IMR-90 (cell line): Measurements from ENCODE around the gene CNNM1. TPM values are rescaled to one million over a fixed set of nuclear protein-coding genes. Genes with fewer than 3 reads are reported as not detected.

Source experiments
- ATAC-seq: fragments of 200-7000 bp; cut with Tn5 transposase; 2 replicates; pipeline ENCODE4 v1.9.1; 2020; ENCODE audit warnings: low read depth, mild to moderate bottlenecking, moderate library complexity
- BruUV-seq: library from RNA; stranded (reverse); fragments of 400-500 nt; replicated peaks from 2 replicates; lab custom pipeline; 2021; lab: Mats Ljungman, UMichigan
- CTCF ChIA-PET: fragments of 300-600 bp; formaldehyde crosslinking; extraction: SDS; loops from one replicate; lab custom pipeline; 2021; ENCODE audit warnings: antibody characterized with exemption; lab: Yijun Ruan, JAX
- POLR2A ChIA-PET: fragments of 300-600 bp; sonication (Branson Sonifier 250); formaldehyde crosslinking; loops from one replicate; lab custom pipeline; 2022; ENCODE audit warnings: antibody characterized with exemption; ENCODE audit not compliant: unreplicated experiment; lab: Charles Lee
- DNase-seq: peaks from one replicate; pipeline ENCODE4 v3.0.0; 2013
- H2AFZ ChIP-seq: replicated peaks from 2 replicates; pipeline ENCODE3; 2013; ENCODE audit warnings: low read length, mild to moderate bottlenecking; ENCODE audit not compliant: poor library complexity
- H2AK5ac ChIP-seq: 2 replicates; pipeline ENCODE4 v1.6.1; 2013; ENCODE audit warnings: low read depth, low read length, inconsistent platforms
- H2AK9ac ChIP-seq: replicated peaks from 2 replicates; pipeline ENCODE3; 2013; ENCODE audit warnings: mild to moderate bottlenecking, low read depth, low read length, moderate library complexity; ENCODE audit not compliant: poor library complexity
- H2BK120ac ChIP-seq: 2 replicates; pipeline ENCODE4 v1.6.1; 2013; ENCODE audit warnings: low read depth, low read length, inconsistent platforms
- H2BK15ac ChIP-seq: 3 replicates; pipeline ENCODE4 v1.6.1; 2013; ENCODE audit warnings: low read depth, low read length, inconsistent platforms
- H2BK20ac ChIP-seq: 2 replicates; pipeline ENCODE4 v1.6.1; 2013; ENCODE audit warnings: low read depth, mild to moderate bottlenecking, inconsistent platforms, low read length, moderate library complexity
- H2BK5ac ChIP-seq: 2 replicates; pipeline ENCODE4 v1.6.1; 2013; ENCODE audit warnings: mild to moderate bottlenecking, low read depth, low read length, inconsistent platforms; ENCODE audit not compliant: poor library complexity, severe bottlenecking
- H3K14ac ChIP-seq: replicated peaks from 2 replicates; pipeline ENCODE4 v1.6.1; 2013; ENCODE audit warnings: low read depth, low read length, inconsistent platforms
- H3K18ac ChIP-seq: 2 replicates; pipeline ENCODE4 v1.6.1; 2013; ENCODE audit warnings: low read depth, low read length, control low read depth
- H3K23ac ChIP-seq: 2 replicates; pipeline ENCODE4 v1.6.1; 2013; ENCODE audit warnings: low read depth, low read length, inconsistent platforms
- H3K27ac ChIP-seq: 2 replicates; pipeline ENCODE4 v1.5.1; 2013; ENCODE audit warnings: mild to moderate bottlenecking, control low read depth, low read length; ENCODE audit not compliant: insufficient read depth
- H3K27me3 ChIP-seq: 2 replicates; pipeline ENCODE4 v1.6.1; 2013; ENCODE audit warnings: low read length; ENCODE audit not compliant: control insufficient read depth, insufficient read depth
- H3K36me3 ChIP-seq: 2 replicates; pipeline ENCODE4 v1.6.1; 2013; ENCODE audit warnings: low read length, mixed read lengths; ENCODE audit not compliant: control insufficient read depth, insufficient read depth
- H3K4ac ChIP-seq: 2 replicates; pipeline ENCODE4 v1.6.1; 2013; ENCODE audit warnings: low read depth, low read length, inconsistent platforms
- H3K4me1 ChIP-seq: 2 replicates; pipeline ENCODE4 v1.6.1; 2013; ENCODE audit warnings: low read length, mixed read lengths; ENCODE audit not compliant: control insufficient read depth, insufficient read depth
- H3K4me2 ChIP-seq: 2 replicates; pipeline ENCODE4 v1.6.1; 2013; ENCODE audit warnings: low read depth, mild to moderate bottlenecking, control low read depth, low read length, moderate library complexity
- H3K4me3 ChIP-seq: 2 replicates; pipeline ENCODE4 v1.5.1; 2013; ENCODE audit warnings: low read depth, mild to moderate bottlenecking, control low read depth, low read length, moderate library complexity; ENCODE audit not compliant: insufficient read depth
- H3K56ac ChIP-seq: 2 replicates; pipeline ENCODE4 v1.6.1; 2013; ENCODE audit warnings: low read length, inconsistent platforms; ENCODE audit not compliant: insufficient read depth; ENCODE audit errors: extremely low read depth
- H3K79me1 ChIP-seq, 2 experiments: 2 replicates each; pipeline ENCODE4 v1.6.1; 2013; ENCODE audit warnings: low read length in 2 of 2, inconsistent platforms in 1 of 2, low read depth in 1 of 2
- H3K9ac ChIP-seq: 2 replicates; pipeline ENCODE4 v1.6.1; 2013; ENCODE audit warnings: low read depth, low read length, control low read depth
- H3K9me1 ChIP-seq: 2 replicates; pipeline ENCODE4 v1.6.1; 2013; ENCODE audit warnings: low read length, inconsistent platforms; ENCODE audit not compliant: insufficient read depth
- H3K9me3 ChIP-seq: 2 replicates; pipeline ENCODE4 v1.6.1; 2013; ENCODE audit warnings: low read length; ENCODE audit not compliant: control insufficient read depth, insufficient read depth
- H4K20me1 ChIP-seq: 2 replicates; pipeline ENCODE4 v1.6.1; 2013; ENCODE audit warnings: low read length, inconsistent platforms; ENCODE audit not compliant: insufficient read depth
- H4K5ac ChIP-seq: 2 replicates; pipeline ENCODE4 v1.6.1; 2013; ENCODE audit warnings: mild to moderate bottlenecking, low read depth, low read length, control low read depth
- H4K8ac ChIP-seq, 2 experiments: 2 replicates each; pipeline ENCODE4 v1.6.1; 2013; ENCODE audit warnings: low read depth in 2 of 2, low read length in 2 of 2, control low read depth in 1 of 2, inconsistent platforms in 1 of 2
- H4K91ac ChIP-seq: 2 replicates; pipeline ENCODE4 v1.6.1; 2013; ENCODE audit warnings: low read depth, low read length, inconsistent platforms; ENCODE audit not compliant: insufficient read depth
- BHLHE40 ChIP-seq: fragments of 150-350 bp; IDR thresholded peaks from 2 replicates; pipeline ENCODE4 v1.6.1; 2016; ENCODE audit warnings: mild to moderate bottlenecking, low read depth, low read length
- CEBPB ChIP-seq: IDR thresholded peaks from 2 replicates; pipeline ENCODE4 v1.6.1; 2012; ENCODE audit warnings: low read depth, low read length, improper control_type of control experiment
- CHD1 ChIP-seq: IDR thresholded peaks from 2 replicates; pipeline ENCODE4 v1.6.1; 2012; ENCODE audit warnings: low read depth, low read length, improper control_type of control experiment
- CTCF ChIP-seq: conservative IDR thresholded peaks from 2 replicates; pipeline ENCODE4 v1.5.1; 2012; ENCODE audit warnings: mild to moderate bottlenecking, low read depth, low read length, improper control_type of control experiment
- FOS ChIP-seq: fragments of 150-350 bp; IDR thresholded peaks from 2 replicates; pipeline ENCODE4 v1.6.1; 2016; ENCODE audit warnings: low read depth, low read length
- MAFK ChIP-seq: IDR thresholded peaks from 2 replicates; pipeline ENCODE4 v1.6.1; 2012; ENCODE audit warnings: low read depth, low read length, improper control_type of control experiment
- MAZ ChIP-seq: IDR thresholded peaks from 2 replicates; pipeline ENCODE4 v1.6.1; 2012; ENCODE audit warnings: low read depth, mild to moderate bottlenecking, low read length, improper control_type of control experiment, moderate library complexity, borderline replicate concordance
- MXI1 ChIP-seq: IDR thresholded peaks from 2 replicates; pipeline ENCODE4 v1.6.1; 2012; ENCODE audit warnings: low read depth, mild to moderate bottlenecking, low read length, moderate library complexity, borderline replicate concordance
- NFE2L2 ChIP-seq: fragments of 150-350 bp; IDR thresholded peaks from 2 replicates; pipeline ENCODE4 v1.6.1; 2016; ENCODE audit warnings: low read depth, mild to moderate bottlenecking, low read length
- POLR2A ChIP-seq: IDR thresholded peaks from 2 replicates; pipeline ENCODE4 v1.6.1; 2012; ENCODE audit warnings: mild to moderate bottlenecking, low read depth, low read length
- RAD21 ChIP-seq: IDR thresholded peaks from 2 replicates; pipeline ENCODE4 v1.6.1; 2012; ENCODE audit warnings: low read length, improper control_type of control experiment
- RCOR1 ChIP-seq: IDR thresholded peaks from 2 replicates; pipeline ENCODE4 v1.6.1; 2012; ENCODE audit warnings: mild to moderate bottlenecking, low read length, improper control_type of control experiment; ENCODE audit not compliant: insufficient replicate concordance
- RFX5 ChIP-seq: IDR thresholded peaks from 2 replicates; pipeline ENCODE4 v1.8.0; 2012; ENCODE audit warnings: low read depth, mild to moderate bottlenecking, low read length, moderate library complexity
- SMC3 ChIP-seq: fragments of 150-350 bp; IDR thresholded peaks from 2 replicates; pipeline ENCODE4 v1.6.1; 2016; ENCODE audit warnings: low read depth, mild to moderate bottlenecking, antibody characterized with exemption, low read length, moderate library complexity
- WGBS, 2 experiments: methylation state at CpG; one replicate each; pipeline versions ENCODE4 v1.1.5 to v1.1.7; 2013; ENCODE audit warnings: missing lambda C conversion rate in 2 of 2; ENCODE audit not compliant: insufficient read length in 1 of 2; ENCODE audit errors: extremely low coverage in 2 of 2; 5-methylcytosine and 5-hydroxymethylcytosine counted together
- dilution Hi-C: fragments of 300-500 bp; cut with HindIII; formaldehyde crosslinking; loops from one replicate; pipeline ENCODE4 v1.14.3; 2018; ENCODE audit warnings: low sequenced_read_pairs; ENCODE audit not compliant: unreplicated experiment
- in situ Hi-C: fragments of 300-500 bp; cut with MboI; formaldehyde crosslinking; loops from 3 replicates; pipeline ENCODE4 v1.14.3; 2019; ENCODE audit warnings: low sequenced_read_pairs, inconsistent platforms, mixed read lengths
- intact Hi-C: fragments of 100-400 bp; cut with micrococcal nuclease; formaldehyde crosslinking; loops from 2 replicates; pipeline ENCODE4 v1.10.0; 2022
- polyA plus RNA-seq, 3 experiments: library from polyadenylated mRNA; depleted of rRNA; stranded (reverse); fragments of >200 nt; gene quantifications; 2 replicates each; pipeline ENCODE4 v1.2.3, GENCODE V29; 2012; ENCODE audit warnings: low replicate concordance in 1 of 3
- total RNA-seq: library from RNA; depleted of rRNA; stranded (reverse); fragments of >200 nt; gene quantifications from 2 replicates; pipeline ENCODE4 v1.2.3, GENCODE V29; 2012
- TF ChIP-seq, protein P1 (sequence below): fragments of 150-350 bp; IDR thresholded peaks from 2 replicates; pipeline ENCODE4 v1.6.1; 2017; ENCODE audit warnings: mild to moderate bottlenecking, antibody characterized with exemption, low read length, low read depth
- TF ChIP-seq, protein P2 (sequence below): fragments of 150-350 bp; IDR thresholded peaks from 2 replicates; pipeline ENCODE4 v1.6.1; 2016; ENCODE audit warnings: low read depth, mild to moderate bottlenecking, low read length, moderate library complexity, borderline replicate concordance

CNNM1 gene
- total and polyA plus RNA-seq, 2 of the 4 experiments (the other 2 are of a cell fraction): 0.18 to 0.39 TPM

DNA sequence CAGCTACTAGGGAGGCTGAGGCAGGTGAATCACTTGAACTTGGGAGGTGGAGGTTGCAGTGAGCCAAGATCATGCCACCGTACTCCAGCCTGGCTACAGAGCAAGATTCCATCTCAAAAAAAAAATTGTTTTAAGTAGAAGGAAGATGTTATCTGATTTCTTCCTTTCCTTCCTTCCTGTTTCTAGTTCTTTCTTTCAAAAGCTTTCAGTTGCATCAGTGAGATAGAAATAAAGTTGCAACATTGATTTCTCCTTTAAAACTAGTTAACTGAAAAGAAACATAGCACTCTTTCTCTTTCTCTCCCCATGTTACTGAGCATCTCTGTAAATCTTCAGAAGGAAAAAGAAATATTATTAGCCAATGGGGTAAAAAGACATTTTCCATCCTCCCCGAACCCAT lies 37.5 kb downstream of the CNNM1 start:
- no TSS peak for BruUV-seq
- H4K8ac ChIP-seq: no peak overlapping the region
- intact Hi-C loops: no loop called here
- no peak overlapping the region for H2BK15ac ChIP-seq
- 0 out of 2 replicates have a peak, but pooled peaks cover 8% of the 10 kb centered on the region for H3K9me1 ChIP-seq
- H2AFZ ChIP-seq: no peak overlapping the region
- no peaks in the 10 kb centered on the region for H3K79me1 ChIP-seq
- H2BK5ac ChIP-seq: no peak overlapping the region
- no peak overlapping the region for H3K18ac ChIP-seq
- H3K27ac ChIP-seq: no peak overlapping the region
- H3K56ac ChIP-seq: no peak overlapping the region
- no peak overlapping the region for H4K5ac ChIP-seq
- no peak overlapping the region for H3K23ac ChIP-seq
- no peak overlapping the region for H2AK5ac ChIP-seq
- H3K4me2 ChIP-seq: no peak overlapping the region
- H2BK120ac ChIP-seq: no peak overlapping the region
- peaks cover 6% of the 10 kb centered on the region; the same call in 1 of the 2 replicates for H3K4me1 ChIP-seq
- H4K91ac ChIP-seq: no peak overlapping the region
- no peak for TF ChIP-seq CEBPB
- no peak for TF ChIP-seq RCOR1
- TF ChIP-seq POLR2A: no peak
- TF ChIP-seq NFE2L2: no peak
- TF ChIP-seq, protein P1, sequence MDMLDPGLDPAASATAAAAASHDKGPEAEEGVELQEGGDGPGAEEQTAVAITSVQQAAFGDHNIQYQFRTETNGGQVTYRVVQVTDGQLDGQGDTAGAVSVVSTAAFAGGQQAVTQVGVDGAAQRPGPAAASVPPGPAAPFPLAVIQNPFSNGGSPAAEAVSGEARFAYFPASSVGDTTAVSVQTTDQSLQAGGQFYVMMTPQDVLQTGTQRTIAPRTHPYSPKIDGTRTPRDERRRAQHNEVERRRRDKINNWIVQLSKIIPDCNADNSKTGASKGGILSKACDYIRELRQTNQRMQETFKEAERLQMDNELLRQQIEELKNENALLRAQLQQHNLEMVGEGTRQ: no peak
- TF ChIP-seq MAZ: no peak
- TF ChIP-seq RFX5: no peak
- TF ChIP-seq, protein P2, sequence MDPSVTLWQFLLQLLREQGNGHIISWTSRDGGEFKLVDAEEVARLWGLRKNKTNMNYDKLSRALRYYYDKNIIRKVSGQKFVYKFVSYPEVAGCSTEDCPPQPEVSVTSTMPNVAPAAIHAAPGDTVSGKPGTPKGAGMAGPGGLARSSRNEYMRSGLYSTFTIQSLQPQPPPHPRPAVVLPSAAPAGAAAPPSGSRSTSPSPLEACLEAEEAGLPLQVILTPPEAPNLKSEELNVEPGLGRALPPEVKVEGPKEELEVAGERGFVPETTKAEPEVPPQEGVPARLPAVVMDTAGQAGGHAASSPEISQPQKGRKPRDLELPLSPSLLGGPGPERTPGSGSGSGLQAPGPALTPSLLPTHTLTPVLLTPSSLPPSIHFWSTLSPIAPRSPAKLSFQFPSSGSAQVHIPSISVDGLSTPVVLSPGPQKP: no peak
- no peak for TF ChIP-seq RAD21
- no peak for TF ChIP-seq CHD1
- TF ChIP-seq SMC3: no peak
- no peak for TF ChIP-seq FOS
- no peak for TF ChIP-seq MAFK
- TF ChIP-seq BHLHE40: no peak
- TF ChIP-seq MXI1: no peak
- TF ChIP-seq CTCF: no peak
- no peak overlapping the region for H2AK9ac ChIP-seq
- no peak overlapping the region for H3K14ac ChIP-seq
- dilution Hi-C loops: no loop called here
- no peak overlapping the region for H3K4me3 ChIP-seq
- ChIA-PET POLR2A (no interaction called here), CTCF (no interaction called here)
- ATAC-seq: no peak
- no peaks in the 10 kb centered on the region for H3K36me3 ChIP-seq
- no peak for DNase-seq
- no peaks in the 10 kb centered on the region for H4K20me1 ChIP-seq
- H2BK20ac ChIP-seq: no peak overlapping the region
- no peak overlapping the region for H3K4ac ChIP-seq
- no CpG with 5 or more reads among the region's 2 CpGs for WGBS, 2 experiments
- H3K27me3 ChIP-seq: no peaks in the 10 kb centered on the region
- in situ Hi-C loops: no loop called here
- no peak overlapping the region for H3K9ac ChIP-seq
- no peaks in the 10 kb centered on the region for H3K9me3 ChIP-seq
